GM23248 (cell line): ENCODE results near the gene SLC25A18. TPM values are rescaled to one million over a fixed set of nuclear protein-coding genes. Genes with fewer than 3 reads are reported as not detected.

Source experiments
- DNase-seq: peaks from one replicate; pipeline ENCODE4 v3.0.0-alpha.2; 2015
- H2AFZ ChIP-seq: fragments of 200-600 bp; sonication (generic); 2 replicates; pipeline ENCODE4 v1.6.1; 2016; ENCODE audit warnings: antibody characterized with exemption
- H3F3A ChIP-seq: fragments of 200-600 bp; sonication (generic); 2 replicates; pipeline ENCODE4 v1.6.1; 2016; ENCODE audit warnings: mild to moderate bottlenecking, antibody characterized with exemption, mixed run types; ENCODE audit not compliant: insufficient read depth
- H3K27ac ChIP-seq: fragments of 200-600 bp; sonication (generic); 2 replicates; pipeline ENCODE4 v1.5.1; 2016; ENCODE audit warnings: mild to moderate bottlenecking
- H3K27me3 ChIP-seq: fragments of 200-600 bp; sonication (generic); replicated peaks from 2 replicates; pipeline ENCODE4 v1.6.1; 2016; ENCODE audit warnings: mild to moderate bottlenecking; ENCODE audit not compliant: insufficient read depth
- H3K36me3 ChIP-seq: fragments of 200-600 bp; sonication (generic); 2 replicates; pipeline ENCODE4 v1.6.1; 2016; ENCODE audit warnings: low read depth, mild to moderate bottlenecking
- H3K4me1 ChIP-seq: fragments of 200-600 bp; sonication (generic); 2 replicates; pipeline ENCODE4 v1.6.1; 2016; ENCODE audit warnings: mild to moderate bottlenecking; ENCODE audit not compliant: insufficient read depth
- H3K4me2 ChIP-seq: fragments of 200-600 bp; sonication (generic); one replicate; pipeline ENCODE4 v1.6.1; 2016; ENCODE audit warnings: mild to moderate bottlenecking; ENCODE audit not compliant: unreplicated experiment
- H3K4me3 ChIP-seq: fragments of 200-600 bp; sonication (generic); 2 replicates; pipeline ENCODE4 v1.5.1; 2016; ENCODE audit warnings: mild to moderate bottlenecking
- H3K79me2 ChIP-seq: fragments of 200-600 bp; sonication (generic); 2 replicates; pipeline ENCODE4 v1.6.1; 2016; ENCODE audit warnings: mild to moderate bottlenecking; ENCODE audit not compliant: insufficient read depth
- H3K9ac ChIP-seq: fragments of 200-600 bp; sonication (generic); 2 replicates; pipeline ENCODE4 v1.6.1; 2016; ENCODE audit warnings: mild to moderate bottlenecking
- H3K9me2 ChIP-seq: fragments of 200-600 bp; sonication (generic); 2 replicates; pipeline ENCODE4 v1.6.1; 2016; ENCODE audit warnings: mixed run types, mild to moderate bottlenecking, moderate library complexity; ENCODE audit not compliant: insufficient read depth
- H3K9me3 ChIP-seq: fragments of 200-600 bp; sonication (generic); one replicate; pipeline ENCODE4 v1.6.1; 2017; ENCODE audit warnings: low read depth
- H4K20me1 ChIP-seq: fragments of 200-600 bp; sonication (generic); 2 replicates; pipeline ENCODE4 v1.6.0; 2016; ENCODE audit not compliant: insufficient read depth
- EZH2 ChIP-seq: fragments of 200-600 bp; sonication (generic); IDR thresholded peaks from 2 replicates; pipeline ENCODE4 v1.6.1; 2018; ENCODE audit warnings: antibody characterized with exemption, mild to moderate bottlenecking; ENCODE audit not compliant: insufficient read depth, poor library complexity, severe bottlenecking
- EZH2phosphoT487 ChIP-seq: fragments of 200-600 bp; sonication (generic); IDR thresholded peaks from 2 replicates; pipeline ENCODE4 v1.6.1; 2018; ENCODE audit warnings: antibody characterized with exemption, moderate library complexity, mild to moderate bottlenecking, low read depth; ENCODE audit not compliant: insufficient read depth
- WGBS, 2 experiments: methylation state at CpG; one replicate each; pipeline ENCODE4 v1.1.6; 2015 to 2017; ENCODE audit warnings: low lambda C conversion rate in 2 of 2, low coverage in 1 of 2; ENCODE audit errors: missing lambda C conversion rate in 2 of 2; 5-methylcytosine and 5-hydroxymethylcytosine counted together
- in situ Hi-C: fragments of 300-500 bp; cut with MboI; formaldehyde crosslinking; loops from 2 replicates; pipeline ENCODE4 v1.15.0; 2020
- polyA plus RNA-seq: library from polyadenylated mRNA; unstranded; fragments of >200 nt; fragmentation: Nextera tagmentation; extraction: Ambion mirVana; gene quantifications from 2 replicates; pipeline ENCODE4 v1.2.1, GENCODE V29; 2016
- total RNA-seq: library from RNA; depleted of rRNA; stranded (reverse); fragments of >200 nt; shearing (Covaris generic); gene quantifications from 2 replicates; pipeline ENCODE4 v1.2.3, GENCODE V29; 2014

Gene SLC25A18
- total and polyA plus RNA-seq, 2 experiments from 2014 or later, result not detected

DNA sequence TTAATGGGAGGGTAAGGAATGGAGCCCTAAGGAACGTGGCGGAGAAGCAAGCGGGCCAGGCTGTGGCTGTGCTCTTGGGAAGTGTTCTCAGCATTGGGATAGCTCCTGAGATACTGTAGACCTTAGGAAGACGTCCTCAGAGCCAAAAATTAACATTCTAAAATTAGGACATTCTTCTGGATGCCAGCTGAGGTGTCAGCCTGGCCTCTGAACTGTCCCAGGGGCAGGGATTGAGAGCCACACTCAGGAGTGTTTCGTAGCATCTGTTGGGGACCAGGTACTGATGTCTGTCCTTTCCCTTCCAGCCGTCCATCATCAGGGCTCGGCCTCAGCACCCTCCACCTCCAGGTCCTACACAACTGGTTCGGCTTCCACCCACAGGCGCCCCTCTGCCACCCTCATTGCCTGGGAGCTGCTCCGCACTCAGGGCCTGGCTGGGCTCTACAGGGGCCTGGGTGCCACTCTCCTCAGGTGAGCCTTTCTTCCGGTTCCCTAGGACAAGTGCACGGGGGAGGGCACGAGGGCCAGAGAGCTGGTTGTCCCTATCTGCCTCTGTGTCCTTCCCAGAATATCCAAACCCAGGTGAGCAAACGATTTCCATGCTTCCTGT, 23.6 kb downstream of the SLC25A18 start:
- 90% methylated on average over 14 of the region's 14 CpGs for WGBS, 2 experiments
- H3K9me2 ChIP-seq, result no peaks in the 10 kb centered on the region
- DNase-seq, result no peak
- no peak overlapping the region for H3K4me2 ChIP-seq
- H3F3A ChIP-seq, result no peaks in the 10 kb centered on the region
- no peak overlapping the region for H2AFZ ChIP-seq
- no peak overlapping the region for H3K27ac ChIP-seq
- H3K36me3 ChIP-seq, result peaks cover 10% of the 10 kb centered on the region; the same call in 1 of the 2 replicates
- H3K9ac ChIP-seq, result no peak overlapping the region
- no peaks in the 10 kb centered on the region for H3K27me3 ChIP-seq
- H3K9me3 ChIP-seq, result no peaks in the 10 kb centered on the region
- in situ Hi-C loops, result no loop called here
- no peak overlapping the region for H3K4me3 ChIP-seq
- H3K4me1 ChIP-seq, result no peaks in the 10 kb centered on the region
- TF ChIP-seq EZH2phosphoT487 (no peak), EZH2 (no peak)
- H4K20me1 ChIP-seq, result no peaks in the 10 kb centered on the region
- no peaks in the 10 kb centered on the region for H3K79me2 ChIP-seq

DNA sequence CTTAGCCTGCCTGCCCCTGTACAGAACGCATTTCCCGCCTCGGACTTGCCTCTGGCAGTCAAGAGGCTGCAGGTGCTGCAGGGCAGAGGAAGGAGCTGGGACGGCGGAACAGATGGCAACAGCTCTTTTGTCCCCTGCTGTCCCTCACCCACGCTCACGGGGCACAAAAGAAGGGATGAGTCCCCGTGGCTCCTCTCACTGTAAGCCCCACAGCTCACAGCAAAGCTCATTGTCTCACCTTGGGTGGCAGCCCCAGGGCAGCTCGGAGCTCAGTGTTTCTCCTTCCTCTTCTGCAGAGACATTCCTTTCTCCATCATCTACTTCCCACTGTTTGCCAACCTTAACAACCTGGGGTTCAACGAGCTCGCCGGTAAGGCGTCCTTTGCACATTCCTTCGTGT, 24.3 kb downstream of the SLC25A18 start:
- no peak overlapping the region for H3K4me2 ChIP-seq
- H3F3A ChIP-seq, result no peaks in the 10 kb centered on the region
- 84 to 86% methylated on average over 14 of the region's 14 CpGs for WGBS, 2 experiments
- no peaks in the 10 kb centered on the region for H3K9me3 ChIP-seq
- H3K36me3 ChIP-seq, result peaks cover 17% of the 10 kb centered on the region; the same call in 1 of the 2 replicates
- H3K27me3 ChIP-seq, result no peaks in the 10 kb centered on the region
- in situ Hi-C loops, result no loop called here
- H4K20me1 ChIP-seq, result no peaks in the 10 kb centered on the region
- no peak for DNase-seq
- H2AFZ ChIP-seq, result no peak overlapping the region
- H3K9ac ChIP-seq, result no peak overlapping the region
- H3K4me3 ChIP-seq, result no peak overlapping the region
- no peaks in the 10 kb centered on the region for H3K79me2 ChIP-seq
- no peaks in the 10 kb centered on the region for H3K9me2 ChIP-seq
- no peaks in the 10 kb centered on the region for H3K4me1 ChIP-seq
- no peak overlapping the region for H3K27ac ChIP-seq
- TF ChIP-seq EZH2phosphoT487, result no peak
- no peak for TF ChIP-seq EZH2

- H3K9me2 ChIP-seq, result no peaks in the 10 kb centered on the region
- TF ChIP-seq EZH2phosphoT487 (no peak), EZH2 (no peak)
Measured at GRCh38 chr22:17588606-17589005, 25.3 kb downstream of the SLC25A18 start.

DNA sequence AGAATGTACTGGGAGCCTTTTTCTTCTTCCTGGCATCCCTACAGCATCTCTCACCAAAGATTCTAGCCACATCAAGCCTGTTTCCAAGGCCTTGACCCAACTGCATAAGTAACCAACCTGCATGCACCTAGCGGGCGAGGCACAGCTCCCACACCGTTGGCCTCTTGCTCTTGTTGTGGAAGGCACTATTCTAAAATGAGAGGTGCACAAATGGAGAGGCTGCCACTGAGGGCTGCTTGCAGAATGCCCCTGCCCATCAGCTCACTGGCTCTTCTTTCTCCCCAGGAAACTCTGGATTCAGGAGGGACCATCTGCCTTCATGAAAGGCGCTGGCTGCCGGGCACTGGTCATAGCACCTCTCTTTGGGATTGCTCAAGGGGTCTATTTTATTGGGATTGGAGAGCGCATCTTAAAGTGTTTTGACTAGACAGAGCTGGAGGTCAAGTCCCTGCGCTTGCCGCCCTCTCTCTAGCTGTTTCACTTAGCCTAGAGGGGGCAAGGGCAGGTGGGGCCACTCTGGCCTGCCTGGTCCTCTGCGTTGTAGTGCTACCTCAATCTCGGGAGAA, 26.6 kb downstream of the SLC25A18 start:
- Histone ChIP-seq H4K20me1 (no peaks in the 10 kb centered on the region), H3K9ac (no peak overlapping the region), H3K27me3 (no peaks in the 10 kb centered on the region), H3K79me2 (no peaks in the 10 kb centered on the region), H2AFZ (no peak overlapping the region), H3K4me2 (no peak overlapping the region), H3K36me3 (peaks cover 34% of the 10 kb centered on the region; the same call in 1 of the 2 replicates), H3K4me3 (no peak overlapping the region), H3K4me1 (no peaks in the 10 kb centered on the region), H3K27ac (no peak overlapping the region), H3K9me2 (no peaks in the 10 kb centered on the region), H3F3A (no peaks in the 10 kb centered on the region), H3K9me3 (no peaks in the 10 kb centered on the region)
- no peak for TF ChIP-seq EZH2
- no peak for TF ChIP-seq EZH2phosphoT487
- in situ Hi-C loops, result no loop called here
- 98% methylated on average over 10 of the region's 10 CpGs for WGBS, 2 experiments
- DNase-seq, result no peak

More at GRCh38 chr22:17588606-17589005, 25.3 kb downstream of the SLC25A18 start:
- no peak overlapping the region for H2AFZ ChIP-seq
- no peak overlapping the region for H3K9ac ChIP-seq
- H3K9me3 ChIP-seq, result no peaks in the 10 kb centered on the region
- WGBS, 2 experiments, result 88 to 90% methylated on average over 11 of the region's 11 CpGs
- no peak for DNase-seq
- H3K4me3 ChIP-seq, result no peak overlapping the region
- no peak overlapping the region for H3K4me2 ChIP-seq
- H3K4me1 ChIP-seq, result no peaks in the 10 kb centered on the region
- in situ Hi-C loops, result no loop called here
- peaks cover 22% of the 10 kb centered on the region; the same call in 1 of the 2 replicates for H3K36me3 ChIP-seq
- H3K27me3 ChIP-seq, result no peaks in the 10 kb centered on the region
- H3F3A ChIP-seq, result no peaks in the 10 kb centered on the region
- H3K79me2 ChIP-seq, result no peaks in the 10 kb centered on the region
- no peak overlapping the region for H3K27ac ChIP-seq
- no peaks in the 10 kb centered on the region for H4K20me1 ChIP-seq
